Neural cell (in vitro differentiated cells): ENCODE measurements around the gene RIC3.

Experiments
- CTCF ChIP-seq: fragments of 450-650 bp; IDR thresholded peaks from 2 replicates; pipeline ENCODE4 v1.5.1; 2014; ENCODE audit warnings: antibody characterized with exemption, mild to moderate bottlenecking, moderate library complexity; ENCODE audit not compliant: poor library complexity, severe bottlenecking
- EP300 ChIP-seq: fragments of 450-650 bp; conservative IDR thresholded peaks from 2 replicates; pipeline ENCODE4 v1.6.1; 2014; ENCODE audit warnings: antibody characterized with exemption, mild to moderate bottlenecking, moderate library complexity; ENCODE audit not compliant: poor library complexity, severe bottlenecking
- EZH2 ChIP-seq: fragments of 200-600, 300-800 bp; shearing (Covaris generic), sonication (generic); IDR thresholded peaks from 2 replicates; pipeline ENCODE4 v1.6.1; 2014; ENCODE audit warnings: antibody characterized with exemption, low read length, borderline replicate concordance, mild to moderate bottlenecking; ENCODE audit not compliant: insufficient read depth, poor library complexity, severe bottlenecking
- POLR2AphosphoS5 ChIP-seq: IDR thresholded peaks from 2 replicates; pipeline ENCODE4 v1.6.1; 2012
- RAD21 ChIP-seq: fragments of 450-650 bp; conservative IDR thresholded peaks from 2 replicates; pipeline ENCODE4 v1.6.1; 2014; ENCODE audit warnings: antibody characterized with exemption, mild to moderate bottlenecking, moderate library complexity
- SMC3 ChIP-seq: fragments of 450-650 bp; conservative IDR thresholded peaks from 2 replicates; pipeline ENCODE4 v1.6.1; 2014; ENCODE audit warnings: antibody characterized with exemption, mild to moderate bottlenecking, moderate library complexity; ENCODE audit not compliant: poor library complexity

- no peak for TF ChIP-seq CTCF
- no peak for TF ChIP-seq RAD21
- no peak for TF ChIP-seq EP300
- no peak for TF ChIP-seq SMC3
- TF ChIP-seq EZH2, result no peak
- TF ChIP-seq POLR2AphosphoS5, result no peak
These were observed 63.7 kb downstream of the RIC3 start for GRCh38 chr11:8105133-8105532.
